ENCODE measurements around the gene HMCN1. TPM values are rescaled to one million over a fixed set of nuclear protein-coding genes. Genes with fewer than 3 reads are reported as not detected.
"Not testable (repeated sequence)": the region's sequence is repeated elsewhere in the genome, so short reads cannot be mapped to it uniquely, and the experiment has no call there.

HMCN1 gene
- total RNA-seq, 8 experiments from 2014 or later = 0.43 to 56.8 (median 6.8) TPM

DNA sequence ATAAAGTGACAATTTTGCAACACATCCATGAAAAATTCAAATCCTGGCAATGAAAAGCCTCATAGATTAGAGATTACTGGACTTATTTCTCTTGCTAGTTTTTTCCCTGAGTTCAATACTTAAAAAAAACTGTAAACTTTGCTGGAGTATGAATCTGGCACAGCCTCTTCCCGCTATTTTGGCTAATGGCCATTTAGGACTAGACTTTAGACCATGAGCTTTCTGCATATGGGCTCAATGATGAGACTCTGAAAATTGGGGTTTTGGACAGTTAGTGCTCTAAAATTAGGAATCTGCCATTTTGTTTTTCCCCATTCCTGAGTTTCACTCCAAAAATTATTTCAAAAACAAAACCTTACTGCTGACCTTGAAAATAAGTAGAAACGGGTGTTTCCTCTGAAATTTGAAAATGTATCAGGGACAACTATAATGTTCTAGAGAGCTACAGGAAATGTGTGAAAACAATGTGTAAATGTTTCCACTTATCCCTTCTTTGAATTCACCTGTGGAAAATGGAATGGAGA is 137.5 kb downstream of the HMCN1 start:
- in situ Hi-C loops (cut with MboI; ENCODE audit: low pct_unique_long_range_greater_than_20kb in 2 of 9, low sequenced_read_pairs in 9 of 9, unreplicated experiment in 9 of 9) = no loop called here
- Histone ChIP-seq H3K4me1 (replicated peaks in 1 of 2) (no peaks in the 10 kb centered on the region), H3K4me3 (no peak overlapping the region), H3K27ac (no peak overlapping the region)
- no peak for ATAC-seq (replicated peaks in 6 of 8)
- 75 to 100% (median 92%) methylated on average over 1 to 2 of the region's 2 CpGs for WGBS, 10 experiments

DNA sequence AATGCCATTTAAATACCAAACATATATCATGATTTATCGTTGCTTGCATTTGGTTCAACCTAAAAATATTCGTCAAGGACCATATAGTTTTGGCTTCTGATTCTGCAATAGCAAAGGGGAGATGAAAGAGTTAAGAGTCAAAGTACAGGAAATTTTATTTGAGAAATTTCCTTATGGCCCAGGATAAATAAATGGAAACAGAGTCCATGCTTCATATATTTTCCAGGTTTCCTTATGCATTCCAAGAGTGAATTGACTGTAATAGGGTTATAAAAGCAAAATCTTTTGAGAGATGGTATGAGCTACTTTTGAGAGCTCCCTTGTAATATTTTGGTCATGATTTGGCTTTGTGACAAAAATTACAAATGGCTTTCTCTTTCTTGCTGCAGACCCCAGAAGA is 140.1 kb downstream of the HMCN1 start:
- Histone ChIP-seq H3K4me1 (replicated peaks in 1 of 2) (no peaks in the 10 kb centered on the region), H3K27ac (no peak overlapping the region), H3K4me3 (no peak overlapping the region)
- ATAC-seq (replicated peaks in 6 of 8) = no peak
- 68 to 100% (median 90%) methylated on average over 1 to 2 of the region's 2 CpGs for WGBS, 10 experiments
- in situ Hi-C loops (cut with MboI; ENCODE audit: low pct_unique_long_range_greater_than_20kb in 2 of 9, low sequenced_read_pairs in 9 of 9, unreplicated experiment in 9 of 9) = no loop called here

DNA sequence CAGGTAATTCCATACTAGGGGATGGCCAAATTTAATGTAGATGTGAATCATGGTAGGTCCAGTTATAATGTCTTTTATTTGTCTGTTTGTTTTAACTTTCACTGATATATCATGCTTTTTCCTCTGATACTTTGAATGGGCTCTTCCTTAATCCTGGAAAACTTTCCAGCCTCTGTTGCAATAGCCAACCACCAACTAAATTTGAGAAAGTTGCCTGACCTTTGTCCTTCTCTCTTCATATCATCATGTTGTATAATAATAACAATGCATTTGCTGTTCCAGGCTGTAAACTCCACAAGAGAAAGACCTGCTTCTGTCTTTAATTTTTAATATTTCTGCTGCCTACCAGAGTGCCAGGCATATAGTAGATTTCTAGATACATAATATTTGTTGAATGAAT is 146.1 kb downstream of the HMCN1 start:
- Histone ChIP-seq H3K27ac (no peak overlapping the region), H3K4me1 (replicated peaks in 1 of 2) (no peaks in the 10 kb centered on the region), H3K4me3 (no peak overlapping the region)
- ATAC-seq (replicated peaks in 6 of 8) = no peak
- in situ Hi-C loops (cut with MboI; ENCODE audit: low pct_unique_long_range_greater_than_20kb in 2 of 9, low sequenced_read_pairs in 9 of 9, unreplicated experiment in 9 of 9) = no loop called here

DNA sequence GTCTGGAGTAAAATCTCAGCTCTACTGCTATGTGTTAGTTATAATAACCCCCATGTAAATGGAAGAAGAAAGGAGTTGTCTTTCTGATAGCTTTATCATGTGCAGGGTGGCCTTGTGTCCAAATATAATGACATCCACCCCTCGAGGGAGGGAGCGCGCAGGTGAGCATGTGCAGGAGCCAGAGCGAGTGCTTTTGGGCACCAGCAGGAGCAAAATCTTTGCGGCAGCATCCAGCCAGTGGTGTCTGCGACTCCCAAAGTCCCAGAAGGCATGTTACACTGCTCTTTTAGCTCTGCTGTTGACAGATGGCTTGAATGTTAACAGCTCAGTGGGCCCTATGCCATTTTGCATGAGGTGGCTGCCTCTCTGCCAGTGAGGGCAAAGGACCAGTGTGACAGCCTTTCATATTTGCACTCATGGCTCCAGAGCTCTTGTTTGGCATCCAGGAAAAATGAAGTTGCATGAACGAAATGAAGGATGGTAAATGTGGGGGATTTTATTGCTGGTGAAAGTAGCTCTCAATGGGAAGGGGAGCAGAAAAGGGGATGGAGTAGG is 146.7 kb downstream of the HMCN1 start:
- no peak for ATAC-seq (replicated peaks in 6 of 8)

DNA sequence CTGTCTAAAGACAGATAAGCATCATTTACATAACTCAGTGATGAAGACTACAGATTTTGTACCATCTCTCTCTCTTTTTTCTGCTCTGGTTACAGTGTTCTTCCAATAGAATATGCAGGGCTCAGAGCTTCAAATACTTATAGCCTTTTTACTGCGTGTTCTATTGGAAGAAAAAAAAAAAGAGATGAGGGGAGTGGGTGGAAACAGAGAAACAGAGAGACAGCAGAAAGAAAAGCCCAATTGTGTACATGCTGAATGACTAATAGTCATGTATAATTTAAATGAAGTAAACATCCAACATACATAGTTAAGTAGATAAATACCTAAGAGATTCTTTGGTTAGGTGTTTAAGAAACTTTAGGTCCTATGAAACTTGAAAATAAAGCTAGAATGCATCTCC is 151.9 kb downstream of the HMCN1 start:
- WGBS, 10 experiments = 33 to 92% (median 56%) methylated on average over 1 of the region's 1 CpG; no CpG with 5 or more reads in 2 of the 10 experiments
- no peak for ATAC-seq (replicated peaks in 6 of 8)
- in situ Hi-C loops (cut with MboI; ENCODE audit: low pct_unique_long_range_greater_than_20kb in 2 of 9, low sequenced_read_pairs in 9 of 9, unreplicated experiment in 9 of 9) = no loop called here

More for the DNA sequence above, 146.7 kb downstream of the HMCN1 start:
- no peak overlapping the region for H3K4me3 ChIP-seq
- 37 to 100% (median 86%) methylated on average over 2 to 7 of the region's 7 CpGs; no CpG with 5 or more reads in 3 of the 10 experiments for WGBS, 10 experiments
- in situ Hi-C loops (cut with MboI; ENCODE audit: low pct_unique_long_range_greater_than_20kb in 2 of 9, low sequenced_read_pairs in 9 of 9, unreplicated experiment in 9 of 9) = no loop called here
- no peaks in the 10 kb centered on the region for H3K4me1 ChIP-seq (replicated peaks in 1 of 2)
- no peak overlapping the region for H3K27ac ChIP-seq

DNA sequence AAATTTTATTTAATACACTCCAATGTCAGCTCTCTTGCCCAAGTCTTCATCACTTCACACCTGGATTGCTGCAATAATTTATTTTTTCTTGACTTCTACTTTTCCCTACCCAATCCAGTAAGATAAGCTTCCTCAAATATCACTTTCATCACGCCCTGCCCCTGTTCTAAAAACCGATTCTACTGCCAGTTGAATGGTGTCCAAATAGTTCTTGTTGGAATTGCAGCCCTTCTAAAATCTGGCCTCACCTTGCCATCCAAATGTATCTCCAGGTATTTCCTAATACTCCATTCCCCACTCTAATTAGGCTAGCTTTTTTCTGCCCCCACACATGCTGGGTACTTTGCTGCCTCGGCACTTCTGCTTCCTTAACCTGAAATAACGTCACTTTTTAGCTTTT is 152.5 kb downstream of the HMCN1 start:
- Histone ChIP-seq H3K27ac (no peak overlapping the region), H3K4me1 (replicated peaks in 1 of 2) (no peaks in the 10 kb centered on the region), H3K4me3 (no peak overlapping the region)
- 70 to 100% (median 90%) methylated on average over 2 to 4 of the region's 4 CpGs for WGBS, 10 experiments
- ATAC-seq (replicated peaks in 6 of 8) = no peak
- in situ Hi-C loops (cut with MboI; ENCODE audit: low pct_unique_long_range_greater_than_20kb in 2 of 9, low sequenced_read_pairs in 9 of 9, unreplicated experiment in 9 of 9) = no loop called here

More for the DNA sequence above, 151.9 kb downstream of the HMCN1 start:
- Histone ChIP-seq H3K4me1 (replicated peaks in 1 of 2) (no peaks in the 10 kb centered on the region), H3K27ac (no peak overlapping the region), H3K4me3 (no peak overlapping the region)

DNA sequence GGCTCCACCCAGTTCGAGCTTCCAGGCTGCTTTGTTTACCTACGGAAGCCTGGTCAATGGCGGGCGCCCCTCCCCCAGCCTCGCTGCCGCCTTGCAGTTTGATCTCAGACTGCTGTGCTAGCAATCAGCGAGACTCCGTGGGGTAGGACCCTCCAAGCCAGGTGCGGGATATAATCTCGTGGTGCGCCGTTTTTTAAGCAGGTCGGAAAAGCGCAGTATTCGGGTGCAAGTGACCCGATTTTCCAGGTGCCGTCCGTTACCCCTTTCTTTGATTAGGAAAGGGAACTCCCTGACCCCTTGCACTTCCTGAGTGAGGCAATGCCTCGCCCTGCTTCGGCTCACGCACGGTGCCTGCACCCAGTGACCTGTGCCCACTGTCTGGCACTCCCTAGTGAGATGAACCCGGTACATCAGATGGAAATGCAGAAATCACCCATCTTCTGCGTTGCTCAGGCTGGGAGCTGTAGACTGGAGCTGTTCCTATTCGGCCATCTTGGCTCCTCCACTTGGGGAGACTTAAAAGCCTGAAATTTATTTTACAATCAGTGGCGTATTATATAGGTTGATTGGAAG is 158.7 kb downstream of the HMCN1 start:
- H3K27ac ChIP-seq; H3K4me3 ChIP-seq; H3K4me1 ChIP-seq (replicated peaks in 1 of 2); in situ Hi-C loops (cut with MboI; ENCODE audit: low pct_unique_long_range_greater_than_20kb in 2 of 9, low sequenced_read_pairs in 9 of 9, unreplicated experiment in 9 of 9); ATAC-seq (replicated peaks in 6 of 8): not testable (repeated sequence)
- 84 to 100% (median 98%) methylated on average over 1 to 17 of the region's 26 CpGs; no CpG with 5 or more reads in 1 of the 10 experiments for WGBS, 10 experiments

DNA sequence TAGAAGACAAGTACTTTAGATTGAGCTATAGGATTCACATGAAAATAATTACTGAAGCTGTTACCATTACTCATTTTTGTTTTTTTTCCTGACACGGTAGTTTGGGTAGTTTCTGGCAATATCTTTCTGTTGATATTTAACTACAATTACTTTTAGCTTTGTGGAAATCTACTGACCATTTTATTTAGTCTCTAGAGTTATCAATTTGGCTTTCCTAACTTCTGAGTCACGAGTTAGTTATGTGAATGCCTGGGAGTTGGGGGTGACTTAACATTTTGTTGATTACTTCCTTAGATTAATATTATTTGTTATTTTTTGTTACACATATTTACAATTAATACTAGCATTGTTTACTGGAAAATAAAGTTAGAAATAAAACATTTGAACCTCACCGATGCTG is 160.6 kb downstream of the HMCN1 start:
- Histone ChIP-seq H3K4me3 (no peak overlapping the region), H3K4me1 (replicated peaks in 1 of 2) (no peaks in the 10 kb centered on the region), H3K27ac (no peak overlapping the region)
- in situ Hi-C loops (cut with MboI; ENCODE audit: low pct_unique_long_range_greater_than_20kb in 2 of 9, low sequenced_read_pairs in 9 of 9, unreplicated experiment in 9 of 9) = no loop called here
- ATAC-seq (replicated peaks in 6 of 8) = no peak
- 41 to 96% (median 84%) methylated on average over 3 of the region's 3 CpGs for WGBS, 10 experiments

DNA sequence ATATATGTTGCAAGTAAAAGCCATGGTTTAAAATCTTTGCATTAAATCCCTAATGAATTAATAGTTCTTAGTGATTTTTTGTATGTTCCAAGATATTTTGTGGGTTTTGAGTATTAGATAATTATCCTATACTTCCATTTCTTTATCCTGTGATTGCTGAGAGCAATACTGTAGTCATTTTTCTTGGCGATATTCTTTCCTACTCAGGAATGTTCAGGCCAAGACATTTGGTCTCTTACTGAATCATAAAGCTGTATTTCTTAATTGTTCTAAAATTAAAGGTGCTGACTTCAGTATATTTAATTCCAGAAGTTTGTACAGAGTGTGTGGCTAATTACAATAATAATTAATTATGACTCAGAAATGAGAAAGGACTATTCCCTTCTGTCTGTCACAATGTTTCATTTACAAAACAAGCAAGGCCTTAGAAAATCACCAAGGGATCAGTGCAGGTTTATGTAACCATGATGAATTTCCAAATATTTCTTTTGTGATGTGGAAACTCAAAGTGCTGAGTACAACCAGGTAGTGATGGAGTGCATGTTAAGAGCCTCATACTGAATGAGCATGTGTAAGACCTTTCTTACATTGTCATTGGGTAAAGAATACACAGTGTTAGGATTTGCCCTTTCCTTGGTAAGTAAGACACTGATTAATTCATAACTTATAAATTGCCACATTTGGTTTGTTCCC is 161.2 kb downstream of the HMCN1 start:
- no peak overlapping the region for H3K4me3 ChIP-seq
- H3K27ac ChIP-seq = no peak overlapping the region
- 23 to 100% (median 92%) methylated on average over 1 of the region's 1 CpG; no CpG with 5 or more reads in 2 of the 10 experiments for WGBS, 10 experiments
- ATAC-seq (replicated peaks in 6 of 8) = peak in 1 of 8 experiments; percentile 43
- no peaks in the 10 kb centered on the region for H3K4me1 ChIP-seq (replicated peaks in 1 of 2)
- in situ Hi-C loops (cut with MboI; ENCODE audit: low pct_unique_long_range_greater_than_20kb in 2 of 9, low sequenced_read_pairs in 9 of 9, unreplicated experiment in 9 of 9) = no loop called here

DNA sequence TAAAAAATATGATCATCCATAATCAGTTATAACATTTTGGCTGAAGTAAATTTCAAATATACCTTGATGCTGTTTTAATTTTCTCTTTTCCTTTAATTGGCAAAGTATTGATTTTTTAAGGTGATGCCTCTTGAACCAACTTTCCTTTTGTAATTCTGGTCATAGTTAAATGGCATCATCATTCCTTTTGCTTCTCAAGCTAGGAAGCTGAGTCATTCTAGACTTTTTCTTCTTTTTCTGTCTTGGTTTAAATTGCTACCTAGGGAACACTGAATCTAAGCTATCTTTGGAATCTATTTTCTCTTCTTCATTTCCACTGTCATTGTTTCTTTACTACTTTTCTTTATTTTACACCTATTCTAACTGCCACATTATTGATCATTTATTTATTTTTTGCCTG is 162.7 kb downstream of the HMCN1 start:
- Histone ChIP-seq H3K4me3 (no peak overlapping the region), H3K4me1 (replicated peaks in 1 of 2) (no peaks in the 10 kb centered on the region), H3K27ac (no peak overlapping the region)
- ATAC-seq (replicated peaks in 6 of 8) = no peak
- in situ Hi-C loops (cut with MboI; ENCODE audit: low pct_unique_long_range_greater_than_20kb in 2 of 9, low sequenced_read_pairs in 9 of 9, unreplicated experiment in 9 of 9) = no loop called here

DNA sequence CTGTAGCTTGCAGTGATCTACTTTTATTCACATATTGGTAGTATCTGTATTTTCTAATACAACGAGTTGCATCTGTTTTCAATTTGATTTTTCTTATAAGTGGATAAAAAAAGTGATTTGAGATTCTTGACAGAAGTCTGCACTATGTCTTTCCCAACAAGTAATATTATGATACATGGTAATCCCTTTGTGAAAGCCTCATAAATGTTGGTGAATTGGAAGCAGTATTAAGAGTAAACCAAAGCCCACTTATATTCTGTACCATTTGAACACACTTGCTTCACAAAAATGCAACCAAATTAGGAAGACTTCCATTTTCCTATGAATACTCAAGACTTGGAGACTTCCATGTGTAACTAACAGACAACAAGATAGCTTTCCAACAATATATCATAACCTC is 172.0 kb downstream of the HMCN1 start:
- in situ Hi-C loops (cut with MboI; ENCODE audit: low pct_unique_long_range_greater_than_20kb in 2 of 9, low sequenced_read_pairs in 9 of 9, unreplicated experiment in 9 of 9) = no loop called here
- 0 to 100% (median 65%) methylated on average over 1 of the region's 1 CpG for WGBS, 10 experiments
- Histone ChIP-seq H3K4me3 (no peak overlapping the region), H3K4me1 (replicated peaks in 1 of 2) (no peaks in the 10 kb centered on the region), H3K27ac (no peak overlapping the region)
- no peak for ATAC-seq (replicated peaks in 6 of 8)

DNA sequence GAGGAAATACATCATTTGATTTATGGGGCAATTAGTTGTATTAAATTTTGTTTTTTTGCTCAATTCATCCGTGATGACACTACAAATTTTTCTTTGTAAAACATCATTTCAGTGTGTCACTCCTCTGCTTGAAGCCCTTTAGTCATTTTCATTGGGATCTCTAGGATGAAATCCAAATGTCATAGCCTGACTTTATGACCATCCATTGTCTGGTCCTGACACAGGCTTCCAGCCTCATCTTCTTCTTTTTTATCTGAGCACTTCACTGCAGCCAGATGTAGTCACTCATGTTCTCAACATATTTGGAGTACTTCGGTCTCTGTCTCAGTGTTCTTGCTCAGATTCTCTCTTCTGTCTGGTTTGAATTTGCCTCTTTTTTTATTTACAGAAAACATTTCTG is 173.1 kb downstream of the HMCN1 start:
- in situ Hi-C loops (cut with MboI; ENCODE audit: low pct_unique_long_range_greater_than_20kb in 2 of 9, low sequenced_read_pairs in 9 of 9, unreplicated experiment in 9 of 9) = no loop called here
- Histone ChIP-seq H3K4me1 (replicated peaks in 1 of 2) (no peaks in the 10 kb centered on the region), H3K4me3 (no peak overlapping the region), H3K27ac (no peak overlapping the region)
- 19 to 100% (median 69%) methylated on average over 1 to 2 of the region's 2 CpGs; no CpG with 5 or more reads in 2 of the 10 experiments for WGBS, 10 experiments
- no peak for ATAC-seq (replicated peaks in 6 of 8)

DNA sequence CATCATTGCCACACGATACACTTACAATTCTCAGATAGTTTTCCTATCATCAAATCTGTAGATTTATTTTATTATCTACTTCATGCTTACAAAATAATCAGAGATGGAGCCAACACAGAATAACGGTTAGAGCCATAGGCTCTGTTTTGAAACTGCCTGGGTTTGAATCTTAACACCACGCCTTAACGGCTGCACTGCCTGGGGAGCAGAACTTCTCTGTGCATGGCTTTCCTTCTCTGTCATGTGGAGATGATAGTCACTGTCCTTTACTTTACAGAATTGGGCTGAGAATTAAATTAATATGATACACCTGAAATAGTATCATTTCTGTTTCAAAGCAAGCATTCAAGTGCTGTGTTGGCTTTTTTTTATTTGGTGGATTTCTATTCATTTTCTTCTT is 177.8 kb downstream of the HMCN1 start:
- 70 to 100% (median 80%) methylated on average over 1 to 4 of the region's 4 CpGs for WGBS, 10 experiments
- ATAC-seq (replicated peaks in 6 of 8) = no peak
- in situ Hi-C loops (cut with MboI; ENCODE audit: low pct_unique_long_range_greater_than_20kb in 2 of 9, low sequenced_read_pairs in 9 of 9, unreplicated experiment in 9 of 9) = no loop called here

DNA sequence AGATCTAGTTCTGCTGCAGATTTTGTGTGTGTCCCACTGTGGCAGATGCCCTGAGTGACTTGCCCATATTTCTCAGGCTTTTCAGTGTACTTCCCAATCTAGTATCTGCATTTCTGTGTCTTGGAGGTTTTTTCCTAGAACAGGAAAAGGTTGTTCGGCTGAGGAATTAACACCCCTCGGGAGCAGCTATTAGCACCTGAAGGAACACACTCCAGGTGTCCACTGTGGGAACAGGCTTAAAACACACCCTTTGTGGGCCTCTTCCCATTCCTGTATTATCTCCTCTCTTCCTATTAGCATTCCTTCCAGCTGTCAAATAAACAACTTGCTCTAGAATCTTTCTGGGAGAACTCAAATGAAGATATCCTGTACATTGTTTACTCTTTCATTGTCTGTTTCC is 178.3 kb downstream of the HMCN1 start:
- Histone ChIP-seq H3K4me1 (replicated peaks in 1 of 2) (no peaks in the 10 kb centered on the region), H3K4me3 (no peak overlapping the region), H3K27ac (no peak overlapping the region)
- no peak for ATAC-seq (replicated peaks in 6 of 8)
- in situ Hi-C loops (cut with MboI; ENCODE audit: low pct_unique_long_range_greater_than_20kb in 2 of 9, low sequenced_read_pairs in 9 of 9, unreplicated experiment in 9 of 9) = no loop called here
- WGBS, 10 experiments = 17 to 80% (median 29%) methylated on average over 1 to 2 of the region's 2 CpGs; no CpG with 5 or more reads in 2 of the 10 experiments

More for the DNA sequence above, 177.8 kb downstream of the HMCN1 start:
- no peak overlapping the region for H3K4me3 ChIP-seq
- H3K4me1 ChIP-seq (replicated peaks in 1 of 2) = no peaks in the 10 kb centered on the region
- no peak overlapping the region for H3K27ac ChIP-seq

Measured in motor neuron (in vitro differentiated cells).